ENCODE data around the gene C11orf21.
A peak's percentile ranks its signal among the peaks of the same experiment; 100 is the strongest.
"Not testable (repeated sequence)": the region's sequence is repeated elsewhere in the genome, so short reads cannot be mapped to it uniquely, and the experiment has no call there.

The C11orf21 gene

DNA sequence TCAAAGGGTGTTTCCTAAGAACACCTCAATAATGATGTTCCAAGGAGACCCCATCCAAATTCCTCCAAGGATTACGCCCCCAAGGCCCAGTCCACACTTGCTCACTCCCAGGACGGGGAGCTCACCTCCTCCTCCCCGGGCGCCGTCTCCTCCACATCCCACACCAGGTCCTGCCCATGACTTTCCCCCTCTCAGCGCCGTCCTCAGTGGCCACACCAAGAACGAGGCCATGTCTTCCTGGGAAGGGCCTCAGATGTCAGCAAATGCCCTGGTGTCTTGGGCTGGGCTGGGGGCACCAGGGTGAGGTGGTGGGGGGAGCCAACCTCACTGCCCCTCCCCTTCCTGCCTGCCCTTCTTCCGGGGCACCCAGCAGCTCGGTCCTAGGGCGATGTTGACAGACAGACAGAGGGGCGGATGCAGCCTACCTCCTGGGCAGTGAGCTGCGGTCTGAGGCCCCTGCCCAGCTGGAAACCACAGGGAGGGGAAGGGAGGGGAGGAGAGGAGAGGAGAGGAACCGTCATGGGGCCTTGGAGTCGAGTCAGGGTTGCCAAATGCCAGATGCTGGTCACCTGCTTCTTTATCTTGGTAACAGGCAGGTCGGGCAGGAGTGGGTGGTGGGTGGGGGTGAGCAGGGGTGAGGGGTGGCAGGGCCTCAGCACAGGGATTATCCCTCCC is at the start of gene C11orf21, which contains the start of gene TSPAN32:
Gene C11orf21, minus strand, starts transcription at position 288 of the 675 bp plus-strand sequence. Its CDS starts 110 bp downstream, at position 178.
Gene TSPAN32, plus strand, starts transcription at position 383 of the 675 bp plus-strand sequence. Its CDS starts 137 bp downstream, at position 520.
- DNase-seq (ENCODE audit: low read depth in 3 of 3) = peak in 1 of 3 donors; percentile 51

DNA sequence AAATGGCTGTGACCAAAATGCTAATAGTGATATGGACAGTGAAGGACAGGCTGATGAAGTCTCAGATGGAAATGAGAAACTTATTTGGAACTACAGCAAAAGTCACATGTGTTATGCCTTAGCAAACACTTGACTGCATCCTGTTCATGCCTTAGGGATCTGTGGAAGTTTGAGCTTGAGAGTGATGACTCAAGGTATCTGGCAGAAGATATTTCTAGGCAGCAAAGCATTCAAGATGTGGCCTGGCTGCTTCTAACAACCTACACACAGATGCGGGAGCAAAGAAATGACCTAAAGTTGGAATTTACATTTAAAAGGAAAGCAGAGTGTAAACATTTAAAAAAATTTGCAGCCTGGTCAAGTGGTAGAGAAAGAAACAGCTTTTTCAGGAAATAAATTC is 47.3 kb upstream of the C11orf21 start:
- DNase-seq (ENCODE audit: low read depth in 3 of 3) = no peak

- no peak for DNase-seq (ENCODE audit: low read depth in 3 of 3)
Observed at GRCh38 chr11:2347308-2347830, 45.7 kb upstream of the C11orf21 start.

DNA sequence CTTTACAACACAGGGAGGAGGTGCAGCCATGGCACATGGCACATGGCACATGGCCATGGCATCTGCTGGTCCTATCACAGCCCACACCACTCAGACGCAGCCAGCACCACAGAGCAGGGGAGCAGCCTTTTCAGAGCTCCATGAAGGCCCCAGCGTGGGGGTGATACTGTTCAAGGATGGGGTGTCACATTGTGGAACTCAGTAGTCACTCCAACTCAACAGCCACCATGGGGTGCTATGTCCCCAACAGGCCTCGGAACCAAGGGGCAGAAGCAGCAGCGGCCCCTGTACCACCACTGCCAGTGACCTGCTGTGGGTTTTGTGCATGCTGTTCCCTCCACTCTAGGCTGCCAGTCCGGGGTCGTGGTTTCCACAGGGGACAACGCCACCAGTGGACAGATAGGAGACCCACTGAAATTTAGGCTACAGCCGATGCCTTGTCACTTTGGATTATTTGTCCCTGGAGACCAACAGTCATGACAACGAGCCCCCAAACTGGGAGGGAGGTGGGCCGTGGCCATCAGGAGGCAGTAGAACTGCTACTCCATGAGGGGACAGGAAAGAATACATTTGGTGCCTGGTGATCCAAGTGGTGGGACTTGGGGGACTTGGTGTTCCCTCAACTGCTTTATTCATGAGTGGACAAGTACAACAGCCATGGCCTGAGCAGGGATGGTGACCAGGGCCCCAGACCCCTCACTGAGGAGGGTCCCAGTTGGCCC is 45.0 kb upstream of the C11orf21 start:
- DNase-seq (ENCODE audit: low read depth in 3 of 3) = no peak

DNA sequence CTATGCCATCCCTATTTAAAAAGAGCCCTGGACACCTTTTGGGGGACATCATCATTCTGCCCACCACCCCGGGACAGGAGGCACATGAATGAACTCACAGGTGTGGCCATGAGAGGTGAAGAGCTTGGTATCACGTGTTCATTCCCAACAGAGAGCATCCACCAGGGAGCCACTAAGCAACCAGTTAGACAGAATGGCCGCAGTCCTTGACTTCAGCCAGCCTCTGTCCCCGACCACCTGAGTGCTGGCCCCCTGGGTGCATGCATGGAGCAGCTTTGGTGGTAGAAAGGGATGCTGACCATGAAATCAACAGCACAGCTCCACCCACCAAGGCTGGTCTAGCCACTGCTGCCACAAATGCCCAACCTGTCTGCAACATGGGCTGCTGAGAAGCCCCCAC is 44.3 kb upstream of the C11orf21 start:
- DNase-seq (ENCODE audit: low read depth in 3 of 3) = no peak

DNA sequence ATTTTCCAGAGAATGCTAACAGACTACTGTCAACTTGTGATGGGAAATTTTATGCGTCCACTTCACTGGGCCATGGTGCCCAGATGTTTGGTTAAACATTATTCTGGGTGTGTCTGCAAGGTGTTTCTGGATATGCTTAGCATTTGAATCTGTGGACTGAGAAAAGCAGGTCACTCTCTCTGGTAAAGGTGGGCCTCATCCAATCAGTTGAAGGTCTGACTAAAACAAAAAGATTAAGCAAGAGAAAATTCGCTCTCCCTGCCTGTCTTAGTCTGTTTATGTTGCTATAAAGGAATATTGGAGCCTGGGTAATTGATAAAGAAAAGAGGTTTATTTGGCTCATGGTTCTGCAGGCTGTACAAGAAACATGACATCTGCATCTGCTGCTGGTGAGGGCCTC is 43.3 kb upstream of the C11orf21 start:
- DNase-seq (ENCODE audit: low read depth in 3 of 3) = no peak

GRCh38 chr11:2343502-2343901 is 41.8 kb upstream of the C11orf21 start:
- no peak for DNase-seq (ENCODE audit: low read depth in 3 of 3)

- no peak for DNase-seq (ENCODE audit: low read depth in 3 of 3)
Observed at GRCh38 chr11:2342981-2343380, 41.3 kb upstream of the C11orf21 start.

DNA sequence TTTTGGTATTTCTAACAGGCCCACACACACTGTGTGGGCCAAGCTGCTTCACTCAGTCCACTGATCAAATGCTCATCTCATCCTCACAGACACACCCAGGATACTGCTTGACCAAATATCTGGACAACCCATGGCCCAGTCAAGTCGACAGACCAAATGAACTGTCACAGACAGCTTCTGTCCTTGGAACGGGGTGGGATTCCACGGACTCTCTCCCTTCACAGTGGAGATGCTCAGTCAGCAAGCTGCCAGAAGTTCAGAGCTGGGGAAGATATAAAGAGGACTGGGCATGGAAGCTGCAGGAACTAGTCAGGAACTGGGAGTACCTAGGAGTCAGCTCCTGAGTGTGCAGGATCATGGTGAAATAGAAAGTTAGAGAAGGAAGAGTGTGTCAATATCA is 40.8 kb upstream of the C11orf21 start:
- DNase-seq (ENCODE audit: low read depth in 3 of 3) = no peak

GRCh38 chr11:2338760-2339159 is 37.0 kb upstream of the C11orf21 start:
- DNase-seq (ENCODE audit: low read depth in 3 of 3) = not testable (repeated sequence)

DNA sequence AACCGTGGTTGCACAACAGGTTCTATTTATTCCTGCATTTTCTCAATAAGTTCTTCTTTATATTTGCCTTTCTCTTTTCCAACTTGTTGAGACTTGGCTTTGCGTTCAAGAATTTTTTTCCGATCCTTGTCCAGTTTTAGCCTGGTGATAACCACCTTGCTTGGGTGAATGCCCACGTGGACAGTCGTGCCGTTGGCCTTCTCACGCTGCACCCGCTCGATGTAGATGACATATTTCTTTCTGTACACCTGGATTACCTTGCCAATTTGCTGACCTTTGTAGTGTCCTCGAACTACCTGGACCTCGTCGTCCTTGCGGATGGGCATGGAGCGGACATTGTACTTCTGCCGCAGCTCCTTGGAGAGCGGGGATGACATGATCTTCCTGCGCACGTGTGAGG is 33.6 kb upstream of the C11orf21 start:
- not testable (repeated sequence) for DNase-seq (ENCODE audit: low read depth in 3 of 3)

- not testable (repeated sequence) for DNase-seq (ENCODE audit: low read depth in 3 of 3)
Observed at GRCh38 chr11:2333486-2334205, 31.9 kb upstream of the C11orf21 start.

DNA sequence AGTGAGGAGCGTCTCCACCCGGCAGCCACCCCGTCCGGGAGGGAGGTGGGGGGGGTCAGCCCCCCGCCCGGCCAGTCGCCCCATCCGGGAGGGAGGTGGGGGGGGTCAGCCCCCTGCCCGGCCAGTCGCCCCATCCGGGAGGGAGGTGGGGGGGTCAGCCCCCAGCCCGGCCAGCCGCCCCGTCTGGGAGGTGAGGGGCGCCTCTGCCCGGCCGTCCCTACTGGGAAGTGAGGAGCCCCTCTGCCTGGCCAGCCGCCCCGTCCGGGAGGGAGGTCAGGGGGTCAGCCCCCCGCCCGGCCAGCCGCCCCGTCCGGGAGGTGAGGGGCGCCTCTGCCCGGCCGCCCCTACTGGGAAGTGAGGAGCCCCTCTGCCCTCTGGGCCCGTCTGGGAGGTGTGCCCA is 30.9 kb upstream of the C11orf21 start:
- DNase-seq (ENCODE audit: low read depth in 3 of 3) = not testable (repeated sequence)

DNA sequence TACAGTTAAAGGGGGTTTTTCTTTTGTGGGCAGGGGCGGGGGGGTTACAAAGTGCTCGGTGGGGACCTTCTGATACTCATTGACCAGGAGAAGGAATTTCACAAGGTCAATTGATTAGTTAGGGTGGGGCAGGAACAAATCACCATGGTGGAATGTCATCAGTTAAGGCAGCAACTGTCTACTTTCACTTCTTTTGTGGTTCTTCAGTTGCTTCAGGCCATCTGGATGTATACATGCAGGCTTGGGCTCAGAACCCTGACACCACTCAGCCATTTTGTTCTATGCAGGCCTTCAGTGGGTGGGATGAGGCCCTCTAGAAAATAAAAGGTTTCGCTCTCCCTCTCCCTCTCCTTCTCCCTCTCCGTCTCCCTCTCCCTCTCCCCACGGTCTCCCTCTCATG is 29.7 kb upstream of the C11orf21 start:
- DNase-seq (ENCODE audit: low read depth in 3 of 3) = no peak

- DNase-seq (ENCODE audit: low read depth in 3 of 3) = no peak
Observed at GRCh38 chr11:2330696-2331095, 29.0 kb upstream of the C11orf21 start.

GRCh38 chr11:2329551-2329950 is 27.8 kb upstream of the C11orf21 start:
- no peak for DNase-seq (ENCODE audit: low read depth in 3 of 3)

DNA sequence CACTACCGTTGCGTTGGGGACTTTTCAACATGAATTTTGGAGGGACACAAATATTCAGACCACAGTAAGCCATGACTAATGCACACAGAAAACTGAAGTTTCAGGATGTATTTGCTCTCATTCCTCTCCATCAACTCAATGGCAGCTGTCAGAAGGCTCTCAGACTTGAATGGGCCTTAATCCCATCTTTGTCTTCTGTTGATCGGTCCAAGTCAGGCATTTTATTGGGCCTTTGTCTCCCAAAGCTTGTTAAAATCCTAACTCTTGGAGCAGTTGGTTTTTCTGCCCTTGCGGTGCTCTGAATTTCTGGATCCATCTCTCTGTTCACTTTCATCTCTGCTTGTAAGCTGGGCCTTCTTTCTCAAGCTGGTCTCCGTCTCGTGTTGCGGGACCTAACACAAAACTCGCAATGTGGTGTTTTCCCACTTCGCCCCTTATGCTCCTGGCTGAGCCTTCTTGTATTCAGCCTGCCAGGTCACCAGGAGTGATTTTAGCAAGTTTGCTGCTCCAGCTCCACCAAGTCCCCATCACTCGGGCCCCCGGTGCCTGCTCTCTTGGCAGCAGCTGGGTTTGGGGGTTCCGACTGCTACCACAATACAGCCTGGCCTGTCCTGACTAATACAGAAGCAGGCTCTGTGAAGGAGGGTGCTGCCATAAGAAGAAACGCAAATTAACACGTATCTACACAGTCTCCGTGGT is 27.1 kb upstream of the C11orf21 start:
- no peak for DNase-seq (ENCODE audit: low read depth in 3 of 3)

DNA sequence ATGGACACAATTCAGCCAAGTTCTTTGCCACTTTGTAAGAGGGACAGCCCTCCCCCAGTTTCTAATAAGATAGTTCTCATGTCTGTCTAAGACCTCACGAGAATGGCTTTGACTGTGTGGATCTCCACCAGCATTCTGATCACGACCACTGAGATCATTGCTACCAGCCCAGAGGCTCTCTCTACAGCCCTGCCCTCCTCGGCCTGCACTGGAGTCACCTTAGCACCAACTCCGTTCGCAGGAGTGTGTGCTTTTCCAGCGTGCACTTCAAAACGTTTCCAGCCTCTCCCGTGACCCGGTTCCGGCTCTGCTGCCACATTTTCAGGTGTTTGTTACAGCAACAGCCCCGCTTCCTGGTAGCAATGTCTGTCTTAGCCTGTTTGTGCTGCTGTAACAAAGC is 26.3 kb upstream of the C11orf21 start:
- DNase-seq (ENCODE audit: low read depth in 3 of 3) = no peak

- DNase-seq (ENCODE audit: low read depth in 3 of 3) = no peak
Observed at GRCh38 chr11:2327032-2327431, 25.3 kb upstream of the C11orf21 start.

DNA sequence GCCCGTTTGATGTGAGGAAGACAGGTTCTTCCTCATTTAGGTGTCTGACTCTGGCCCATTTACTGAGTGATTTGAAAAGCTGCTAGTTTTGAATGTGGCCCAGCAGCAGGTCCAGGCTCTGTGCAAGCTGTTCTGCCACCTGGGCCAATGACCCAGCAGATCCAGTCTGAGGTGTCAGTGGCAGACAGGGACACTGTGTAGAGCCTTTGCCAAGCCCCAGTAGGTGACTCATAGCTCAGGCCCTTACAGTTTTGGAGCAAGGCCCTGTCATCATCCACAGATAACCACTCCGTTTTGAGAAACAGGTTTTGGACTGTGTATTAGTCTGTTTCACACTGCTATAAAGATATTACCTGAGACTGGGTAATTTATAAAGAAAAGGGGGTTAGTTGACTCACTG is 24.0 kb upstream of the C11orf21 start:
- no peak for DNase-seq (ENCODE audit: low read depth in 3 of 3)

- no peak for DNase-seq (ENCODE audit: low read depth in 3 of 3)
Observed at GRCh38 chr11:2325123-2325522, 23.4 kb upstream of the C11orf21 start.

DNA sequence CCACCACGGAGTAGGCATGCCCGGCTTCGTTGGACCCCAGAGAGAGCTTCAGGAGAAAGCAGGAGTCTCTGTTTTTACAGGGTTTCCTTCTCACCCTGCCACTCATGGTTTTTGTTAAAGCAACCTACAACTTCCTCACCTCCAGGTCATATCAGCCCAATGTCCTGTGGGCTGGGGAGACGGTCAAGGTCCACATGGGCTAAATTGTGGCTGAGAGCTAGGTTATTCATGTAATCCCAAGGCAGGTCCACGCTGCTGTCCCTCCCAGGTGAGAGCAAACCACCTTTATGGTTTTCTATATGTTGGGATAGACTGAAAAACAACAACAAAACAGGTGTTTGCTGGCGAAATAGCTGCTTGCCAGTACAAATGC is 19.6 kb upstream of the C11orf21 start:
- DNase-seq (ENCODE audit: low read depth in 3 of 3) = no peak
